Endometrium (tissue), 2 donors: Measurements from ENCODE around the gene ELL.

Experiments
- FAIRE-seq: peaks from 2 replicates; lab custom pipeline; 2012; peaks lifted over from hg19 to GRCh38; lab: Jason Lieb, UNC
- donor health status: control.
- donor health status: control.

ELL gene

GRCh38 chr19:18445262-18445948 is 76.5 kb downstream of the ELL start:
- no peak for FAIRE-seq

- no peak for FAIRE-seq
Observed at GRCh38 chr19:18444513-18444912, 77.4 kb downstream of the ELL start.

DNA sequence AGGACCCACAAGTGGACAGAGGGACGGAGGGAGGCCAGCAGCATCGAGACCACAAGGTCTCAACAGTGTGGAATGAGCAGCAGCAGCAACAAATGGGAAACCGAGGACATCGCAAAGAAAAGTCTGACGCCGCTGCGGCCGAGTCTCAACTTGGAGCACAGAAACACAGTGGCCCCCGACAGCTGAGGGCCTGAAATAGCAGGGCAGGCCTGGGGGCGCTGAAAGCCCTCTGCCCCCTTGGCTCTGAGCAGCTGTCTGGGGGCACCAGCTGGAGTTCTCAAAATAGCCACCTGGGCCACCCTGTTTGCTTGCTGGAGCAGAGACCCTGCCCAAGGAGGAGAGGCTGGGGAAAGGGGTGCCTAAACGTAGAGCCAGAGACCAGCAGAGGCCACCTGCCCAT is 78.0 kb downstream of the ELL start:
- no peak for FAIRE-seq

GRCh38 chr19:18443406-18443805 is 78.5 kb downstream of the ELL start:
- no peak for FAIRE-seq

DNA sequence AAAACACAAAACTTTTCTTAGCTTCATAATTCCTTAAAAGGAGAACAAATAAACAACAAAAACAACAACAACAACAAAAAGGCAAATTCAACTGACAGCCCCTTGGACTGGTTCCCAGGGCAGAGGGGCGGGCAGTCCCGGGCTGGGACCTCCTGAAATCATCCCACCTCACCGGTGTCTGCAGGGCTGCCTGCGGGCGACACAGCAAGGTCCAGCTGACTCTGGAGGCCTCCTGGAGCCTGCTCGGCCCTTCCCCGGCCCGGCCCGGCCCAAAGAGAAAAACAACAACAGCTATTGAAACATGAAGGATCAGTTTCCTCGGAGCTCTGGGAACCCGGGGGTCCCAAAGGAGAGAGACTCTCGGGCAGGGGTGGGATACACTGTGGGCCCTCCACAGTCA is 78.9 kb downstream of the ELL start:
- FAIRE-seq = no peak

DNA sequence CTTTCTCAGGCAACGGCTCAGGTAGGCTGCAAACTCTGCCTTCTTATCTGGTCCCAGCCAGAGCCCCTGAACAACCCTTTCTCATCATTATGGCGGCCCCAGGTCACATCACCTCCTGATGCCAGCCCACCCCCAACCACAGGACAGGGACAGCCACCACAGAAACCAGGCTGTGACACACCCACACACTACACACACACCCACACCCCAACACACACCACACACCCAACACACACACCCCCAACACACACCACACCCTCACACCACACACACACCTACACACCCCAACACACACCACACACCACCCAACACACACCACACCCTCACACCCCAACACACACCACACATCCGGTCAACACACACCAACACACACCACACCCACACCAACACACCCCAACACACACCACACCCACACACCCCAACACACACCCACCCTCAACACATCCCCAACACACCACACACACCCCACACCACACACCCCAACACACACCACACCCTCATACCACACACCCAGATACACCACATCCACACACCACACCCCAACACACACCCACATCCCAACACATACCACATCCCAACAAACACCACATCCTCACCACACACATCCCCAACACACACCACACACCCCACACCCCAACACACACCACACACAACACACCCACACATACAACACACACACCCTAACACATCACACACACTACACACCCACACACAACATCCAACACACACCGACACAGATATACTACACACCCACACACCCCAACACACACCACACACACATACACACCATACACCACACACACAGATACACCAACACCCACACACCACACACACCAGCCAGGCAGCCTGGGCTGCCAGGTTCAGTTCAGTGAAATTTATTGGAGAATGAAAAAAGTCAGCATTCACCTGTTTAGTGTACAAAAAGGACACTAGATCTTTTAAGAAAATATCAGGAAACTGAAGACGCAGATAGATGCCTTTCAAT is 79.8 kb downstream of the ELL start:
- no peak for FAIRE-seq

GRCh38 chr19:18440936-18441803 is 80.7 kb downstream of the ELL start:
- FAIRE-seq = no peak

DNA sequence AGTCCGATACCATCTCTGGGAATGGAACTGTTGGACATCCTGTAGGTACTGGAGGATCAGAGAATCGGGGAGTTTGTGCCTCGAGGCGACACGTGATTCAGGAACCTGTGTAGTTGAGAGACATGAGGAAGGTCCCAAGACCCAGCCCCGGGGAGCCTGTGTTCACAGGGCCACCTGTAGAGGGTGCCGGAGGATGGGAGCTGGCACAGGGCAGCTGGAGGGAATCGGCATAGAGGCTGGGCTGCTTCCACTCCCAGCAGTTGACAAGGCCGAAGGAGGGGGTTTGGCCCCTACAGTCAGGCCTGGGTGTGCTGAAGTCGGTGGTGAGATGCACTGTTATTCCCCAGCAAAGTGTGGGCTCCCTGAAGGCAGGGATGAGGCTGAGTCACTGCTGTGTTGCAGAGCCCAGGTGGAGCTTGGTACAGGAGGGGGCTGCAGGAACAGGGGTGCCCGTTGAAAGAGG is 81.4 kb downstream of the ELL start:
- no peak for FAIRE-seq

DNA sequence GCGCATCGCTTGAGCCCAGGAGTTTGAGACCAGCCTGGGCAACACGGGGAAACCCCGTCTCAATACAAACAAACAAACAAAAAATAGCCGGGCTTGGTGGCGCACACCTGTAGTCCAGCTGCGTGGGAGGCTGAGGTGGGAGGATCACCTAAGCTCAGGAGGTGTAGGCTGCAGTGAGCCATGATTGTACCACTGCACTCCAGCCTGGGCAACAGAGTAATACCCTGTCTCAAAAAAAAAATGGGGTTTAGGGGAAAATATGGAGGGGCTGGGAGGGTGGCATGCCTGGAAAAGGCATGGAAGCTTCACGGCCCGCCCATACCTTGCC is 82.0 kb downstream of the ELL start:
- FAIRE-seq = no peak

- FAIRE-seq = no peak
Observed at GRCh38 chr19:18439025-18439909, 82.6 kb downstream of the ELL start.

DNA sequence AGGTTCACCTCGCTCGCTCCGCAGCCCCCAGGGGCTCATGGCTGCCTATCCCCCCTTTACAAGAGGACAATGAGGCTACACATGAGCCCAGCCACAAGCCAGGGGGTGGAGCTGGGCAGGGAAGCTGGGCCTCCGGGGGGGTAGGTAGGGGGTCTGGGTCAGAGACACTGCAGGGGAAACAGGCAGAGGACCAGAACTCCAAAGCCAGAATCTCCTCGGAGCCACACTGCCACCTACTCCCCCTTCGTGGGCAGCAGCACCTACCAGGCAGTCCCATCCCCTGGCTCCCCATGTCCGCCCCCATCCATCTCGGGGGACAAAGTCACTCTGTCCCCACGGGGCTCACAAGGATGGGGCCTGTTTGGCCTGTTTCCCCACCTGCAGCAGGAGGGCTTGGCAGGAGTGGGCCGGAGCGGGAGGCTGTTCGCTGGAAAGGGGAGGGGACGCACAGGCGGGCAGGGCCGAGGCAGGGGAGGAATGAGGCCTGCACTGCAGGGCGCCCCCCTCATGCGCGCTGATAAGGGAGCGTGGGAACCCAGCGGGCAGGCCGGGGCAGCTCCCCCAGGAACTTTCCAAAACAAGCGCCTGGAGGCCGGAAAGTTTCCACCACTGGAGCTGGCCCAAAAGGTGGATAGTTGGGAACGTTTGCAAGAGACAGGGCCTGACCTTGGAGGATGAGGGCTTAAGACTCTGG is 83.4 kb downstream of the ELL start:
- no peak for FAIRE-seq

DNA sequence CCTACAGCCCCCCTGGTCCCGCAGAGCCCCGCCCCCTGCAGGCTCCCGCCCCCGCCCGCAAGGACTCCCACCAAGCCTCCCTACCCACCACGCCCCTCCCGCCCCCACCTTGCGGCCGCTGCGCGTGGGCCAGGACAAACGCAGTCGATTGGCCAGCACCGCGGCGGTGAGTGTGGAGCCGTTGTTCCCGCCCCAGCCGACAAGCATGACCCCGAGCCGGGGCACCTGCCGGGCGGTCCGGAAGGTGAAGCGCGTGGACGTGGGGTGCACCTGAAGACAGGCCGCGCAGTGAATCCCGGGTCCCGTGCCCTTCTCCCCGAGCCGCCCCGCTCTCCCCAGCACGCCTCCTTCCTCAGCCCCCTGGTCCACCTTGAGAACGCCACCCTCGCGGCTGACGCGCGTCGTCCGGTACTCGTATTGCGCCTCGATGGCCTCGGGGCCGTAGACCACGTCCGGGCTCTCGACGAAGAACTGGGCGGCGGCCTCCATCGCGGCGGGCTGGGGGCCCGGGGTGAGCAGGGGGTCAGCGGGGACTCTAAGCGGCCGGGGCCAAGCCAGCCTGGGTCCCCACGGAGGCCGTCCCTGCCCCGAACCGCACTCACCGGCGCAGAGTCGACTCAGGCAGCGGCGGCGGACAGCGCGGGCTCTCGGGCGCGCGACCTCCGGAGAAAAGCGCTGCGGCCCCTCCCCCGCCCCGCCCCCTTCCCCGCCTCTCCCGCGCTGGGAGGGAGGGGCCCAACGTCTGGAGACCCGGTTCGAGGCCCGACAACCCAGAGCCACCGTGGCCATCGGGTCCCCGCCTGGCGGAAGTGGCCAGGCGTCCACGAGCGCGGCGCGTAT is 84.2 kb downstream of the ELL start, which contains the start of gene ISYNA1:
TSS of gene ISYNA1 (minus strand) at position 643 of the 840 bp plus-strand sequence. CDS start at position 489, 154 bp downstream.
- no peak for FAIRE-seq

- no peak for FAIRE-seq
Observed at GRCh38 chr19:18436671-18437490, 85.0 kb downstream of the ELL start.

GRCh38 chr19:18435842-18436670 is 85.8 kb downstream of the ELL start:
- no peak for FAIRE-seq

GRCh38 chr19:18435178-18435841 is 86.6 kb downstream of the ELL start:
- FAIRE-seq = no peak

DNA sequence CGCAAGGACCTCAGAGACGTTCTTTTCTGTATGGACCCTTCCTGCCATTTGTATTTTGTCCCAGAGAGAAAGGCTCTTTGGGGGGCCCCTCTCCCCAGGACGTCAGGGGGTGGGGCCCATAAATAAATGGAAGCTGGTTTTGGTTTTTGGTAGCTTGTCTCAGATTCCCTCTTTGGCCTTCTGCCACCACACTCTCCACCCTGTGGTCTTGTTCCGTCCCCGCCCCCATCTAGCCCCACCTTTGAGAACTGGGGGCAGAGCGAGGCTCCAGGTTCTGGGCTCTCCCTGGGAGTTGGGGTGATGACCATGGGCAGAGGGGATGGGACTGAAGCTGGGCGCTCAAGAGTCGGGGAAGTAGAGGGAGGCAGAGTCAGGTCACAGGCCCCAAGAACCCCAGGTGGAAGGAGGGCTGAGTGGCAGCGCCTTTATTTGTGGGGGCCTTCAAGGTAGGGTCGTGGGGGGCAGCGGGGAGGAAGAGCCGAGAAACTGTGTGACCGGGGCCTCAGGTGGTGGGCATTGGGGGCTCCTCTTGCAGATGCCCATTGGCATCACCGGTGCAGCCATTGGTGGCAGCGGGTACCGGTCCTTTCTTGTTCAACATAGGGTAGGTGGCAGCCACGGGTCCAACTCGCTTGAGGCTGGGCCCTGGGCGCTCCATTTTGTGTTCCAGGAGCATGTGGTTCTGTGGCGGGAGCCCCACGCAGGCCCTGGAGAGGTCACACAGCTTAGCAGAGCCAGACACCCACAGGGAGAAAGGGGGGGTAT is 87.3 kb downstream of the ELL start:
- FAIRE-seq = no peak
